Keratinocyte (primary cell): ENCODE data around the gene TECPR1. TPM values are rescaled to one million over a fixed set of nuclear protein-coding genes. Genes with fewer than 3 reads are reported as not detected.

Source experiments
- DNase-seq: peaks from one replicate; pipeline ENCODE4 v3.0.0-alpha.2; 2011; ENCODE audit warnings: low read depth, missing footprints, low spot score
- FAIRE-seq: peaks from 2 replicates; lab custom pipeline; 2011; peaks lifted over from hg19 to GRCh38; lab: Jason Lieb, UNC
- H2AFZ ChIP-seq: 2 replicates; pipeline ENCODE4 v1.6.0; 2012; ENCODE audit warnings: low read length, control low read depth, inconsistent platforms; ENCODE audit not compliant: control insufficient read depth
- H3K27ac ChIP-seq: 2 replicates; pipeline ENCODE4 v1.5.1; 2011; ENCODE audit warnings: low read length; ENCODE audit not compliant: control insufficient read depth, insufficient read depth
- H3K27me3 ChIP-seq: 3 replicates; pipeline ENCODE4 v1.6.0; 2011; ENCODE audit warnings: low read length; ENCODE audit not compliant: control insufficient read depth, insufficient read depth; ENCODE audit errors: extremely low read depth
- H3K36me3 ChIP-seq, 2 experiments: 2 replicates in 1 of 2; 3 replicates in 1 of 2; pipeline ENCODE4 v1.5.1; 2011; ENCODE audit warnings: low read length in 2 of 2, mild to moderate bottlenecking in 1 of 2; ENCODE audit not compliant: control insufficient read depth in 2 of 2, insufficient read depth in 2 of 2; ENCODE audit errors: extremely low read depth in 1 of 2
- H3K4me1 ChIP-seq: 3 replicates; pipeline ENCODE4 v1.5.1; 2011; ENCODE audit warnings: low read length; ENCODE audit not compliant: control insufficient read depth, insufficient read depth; ENCODE audit errors: extremely low read depth
- H3K4me2 ChIP-seq: 3 replicates; pipeline ENCODE4 v1.6.0; 2011; ENCODE audit warnings: low read depth, low read length; ENCODE audit not compliant: control insufficient read depth, insufficient read depth; ENCODE audit errors: extremely low read depth
- H3K4me3 ChIP-seq, 3 experiments: fragments of 200-600 bp in 1 of 3; sonication (generic) in 1 of 3; 2 replicates in 2 of 3; 3 replicates in 1 of 3; pipeline ENCODE4 v1.5.1; 2011 to 2016; ENCODE audit warnings: low read length in 3 of 3, mild to moderate bottlenecking in 3 of 3, control low read depth in 2 of 3, inconsistent platforms in 1 of 3, low read depth in 1 of 3, mixed read lengths in 1 of 3, mixed run types in 1 of 3, moderate library complexity in 1 of 3; ENCODE audit not compliant: control insufficient read depth in 2 of 3, insufficient read depth in 2 of 3; ENCODE audit errors: extremely low read depth in 1 of 3
- H3K79me2 ChIP-seq: 2 replicates; pipeline ENCODE4 v1.6.0; 2012; ENCODE audit warnings: low read length; ENCODE audit not compliant: control insufficient read depth, insufficient read depth
- H3K9ac ChIP-seq: 3 replicates; pipeline ENCODE4 v1.6.0; 2011; ENCODE audit warnings: low read length; ENCODE audit not compliant: control insufficient read depth, insufficient read depth; ENCODE audit errors: extremely low read depth
- H3K9me1 ChIP-seq: 3 replicates; pipeline ENCODE4 v1.6.0; 2011; ENCODE audit warnings: low read length; ENCODE audit not compliant: control insufficient read depth, insufficient read depth; ENCODE audit errors: extremely low read depth
- H3K9me3 ChIP-seq: 2 replicates; pipeline ENCODE4 v1.5.1; 2012; ENCODE audit warnings: low read depth, low read length; ENCODE audit not compliant: control insufficient read depth
- H4K20me1 ChIP-seq: 3 replicates; pipeline ENCODE4 v1.6.0; 2011; ENCODE audit warnings: low read length; ENCODE audit not compliant: control insufficient read depth, insufficient read depth; ENCODE audit errors: extremely low read depth
- EZH2 ChIP-seq: IDR thresholded peaks from one replicate; pipeline ENCODE4 v1.6.1; 2012; ENCODE audit warnings: inconsistent platforms, mild to moderate bottlenecking, low read length, moderate library complexity
- dilution Hi-C: fragments of 300-500 bp; cut with MboI; formaldehyde crosslinking; loops from one replicate; pipeline ENCODE4 v1.7.0; 2020; ENCODE audit warnings: low sequenced_read_pairs; ENCODE audit not compliant: extremely low pct_ligation_motif_present
- polyA plus RNA-seq, 5 experiments: library from polyadenylated mRNA; depleted of rRNA in 3 of 5; stranded (reverse) in 3 of 5; stranded (forward) in 1 of 5; unstranded in 1 of 5; fragments of >200 nt; gene quantifications; 1 replicate in 1 of 5; 2 replicates in 3 of 5; 3 replicates in 1 of 5; pipeline versions ENCODE4 v1.2.1 to v1.2.3, GENCODE V29; 2011 to 2012; ENCODE audit warnings: missing spikeins in 2 of 5, low read depth in 1 of 5, low replicate concordance in 1 of 5
- TF ChIP-seq, protein P1 (sequence below), 3 experiments: IDR thresholded peaks in 1 of 3; conservative IDR thresholded peaks in 1 of 3; optimal IDR thresholded peaks in 1 of 3; 2 replicates in 2 of 3; 3 replicates in 1 of 3; pipeline versions ENCODE3 to v1.5.1; 2011; ENCODE audit warnings: low read length in 3 of 3, mild to moderate bottlenecking in 3 of 3, moderate library complexity in 2 of 3, control low read depth in 1 of 3, inconsistent platforms in 1 of 3; ENCODE audit not compliant: insufficient read depth in 2 of 3; ENCODE audit errors: extremely low read depth in 1 of 3

Gene TECPR1
- polyA plus RNA-seq, 1 donor (not counting 4 experiments of a cell fraction or from before 2014, with no cell fraction given), result 2.4 TPM

- Histone ChIP-seq H3K9ac (no peak overlapping the region), H3K79me2 (no peaks in the 10 kb centered on the region), H4K20me1 (no peaks in the 10 kb centered on the region), H3K27ac (no peak overlapping the region), H3K36me3 (peaks cover 2 to 3% of the 10 kb centered on the region in 2 experiments), H3K4me1 (no peaks in the 10 kb centered on the region), H3K9me3 (no peaks in the 10 kb centered on the region), H3K4me2 (no peak overlapping the region), H3K9me1 (no peaks in the 10 kb centered on the region), H2AFZ (no peak overlapping the region), H3K27me3 (no peaks in the 10 kb centered on the region), H3K4me3 (no peak overlapping the region)
- dilution Hi-C loops, result no loop called here
- no peak for FAIRE-seq
- no peak for DNase-seq
- no peak for TF ChIP-seq EZH2
- TF ChIP-seq, protein P1, sequence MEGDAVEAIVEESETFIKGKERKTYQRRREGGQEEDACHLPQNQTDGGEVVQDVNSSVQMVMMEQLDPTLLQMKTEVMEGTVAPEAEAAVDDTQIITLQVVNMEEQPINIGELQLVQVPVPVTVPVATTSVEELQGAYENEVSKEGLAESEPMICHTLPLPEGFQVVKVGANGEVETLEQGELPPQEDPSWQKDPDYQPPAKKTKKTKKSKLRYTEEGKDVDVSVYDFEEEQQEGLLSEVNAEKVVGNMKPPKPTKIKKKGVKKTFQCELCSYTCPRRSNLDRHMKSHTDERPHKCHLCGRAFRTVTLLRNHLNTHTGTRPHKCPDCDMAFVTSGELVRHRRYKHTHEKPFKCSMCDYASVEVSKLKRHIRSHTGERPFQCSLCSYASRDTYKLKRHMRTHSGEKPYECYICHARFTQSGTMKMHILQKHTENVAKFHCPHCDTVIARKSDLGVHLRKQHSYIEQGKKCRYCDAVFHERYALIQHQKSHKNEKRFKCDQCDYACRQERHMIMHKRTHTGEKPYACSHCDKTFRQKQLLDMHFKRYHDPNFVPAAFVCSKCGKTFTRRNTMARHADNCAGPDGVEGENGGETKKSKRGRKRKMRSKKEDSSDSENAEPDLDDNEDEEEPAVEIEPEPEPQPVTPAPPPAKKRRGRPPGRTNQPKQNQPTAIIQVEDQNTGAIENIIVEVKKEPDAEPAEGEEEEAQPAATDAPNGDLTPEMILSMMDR (optimal IDR thresholded peaks at IDR 0.05 in 1 of 3, IDR thresholded peaks at IDR 0.05 in 1 of 3, conservative IDR thresholded peaks at IDR 0.05 in 1 of 3; ENCODE audit: extremely low read depth in 1 of 3, insufficient read depth in 2 of 3, low read length in 3 of 3), result no peak
These were observed 16.1 kb downstream of the TECPR1 start for GRCh38 chr7:98235901-98236300.

- Histone ChIP-seq H3K27me3 (no peaks in the 10 kb centered on the region), H3K4me1 (no peaks in the 10 kb centered on the region), H3K36me3 (peaks cover 0 to 2% of the 10 kb centered on the region in 2 experiments), H3K9ac (no peak overlapping the region), H3K79me2 (no peaks in the 10 kb centered on the region), H4K20me1 (no peaks in the 10 kb centered on the region), H2AFZ (no peak overlapping the region), H3K9me3 (no peaks in the 10 kb centered on the region), H3K27ac (no peak overlapping the region), H3K4me2 (no peak overlapping the region), H3K9me1 (no peaks in the 10 kb centered on the region), H3K4me3 (no peak overlapping the region)
- FAIRE-seq (no peak), DNase-seq (no peak)
- dilution Hi-C loops, result no loop called here
- TF ChIP-seq EZH2, result no peak
- TF ChIP-seq, protein P1 (optimal IDR thresholded peaks at IDR 0.05 in 1 of 3, IDR thresholded peaks at IDR 0.05 in 1 of 3, conservative IDR thresholded peaks at IDR 0.05 in 1 of 3; ENCODE audit: extremely low read depth in 1 of 3, insufficient read depth in 2 of 3, low read length in 3 of 3), result no peak
These were observed 17.4 kb downstream of the TECPR1 start for GRCh38 chr7:98234429-98235147.
